GM13977 (cell line): ENCODE results near the gene TGM4.

ENCODE experiments used
- DNase-seq: peaks from one replicate; pipeline ENCODE4 v3.0.0; 2012; ENCODE audit warnings: low spot score
- in situ Hi-C: fragments of 300-500 bp; cut with MboI; formaldehyde crosslinking; loops from one replicate; pipeline ENCODE4 v1.12.0; 2022; ENCODE audit warnings: low sequenced_read_pairs, low pct_unique_long_range_greater_than_20kb, mixed read lengths, inconsistent platforms; ENCODE audit not compliant: unreplicated experiment
- TF ChIP-seq, protein P1 (sequence below): IDR thresholded peaks from 2 replicates; pipeline ENCODE4 v1.5.1; 2012; ENCODE audit warnings: mild to moderate bottlenecking, control low read depth; ENCODE audit not compliant: insufficient read depth; ENCODE audit errors: extremely low read depth, missing control alignments

Gene TGM4

DNA sequence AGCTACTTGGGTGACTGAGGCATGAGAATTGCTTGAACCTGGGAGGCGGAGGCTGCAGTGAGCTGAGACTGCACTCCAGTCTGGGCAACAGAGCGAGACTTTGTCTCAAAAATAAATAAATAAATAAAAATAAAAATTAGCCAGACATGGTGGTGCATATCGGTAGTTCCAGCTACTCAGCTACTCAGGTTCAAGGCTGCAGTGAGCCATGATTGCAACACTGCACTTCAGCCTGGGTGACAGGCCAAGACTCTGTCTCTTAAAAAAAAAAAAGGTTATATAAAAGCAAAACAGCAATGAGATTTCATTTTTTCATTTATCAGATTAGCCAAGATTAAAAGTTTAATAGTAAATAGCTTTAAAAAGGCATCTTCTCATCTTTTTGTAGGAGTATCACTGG, 2.9 kb downstream of the TGM4 start:
- in situ Hi-C loops = no loop called here
- no peak for DNase-seq
- TF ChIP-seq, protein P1, sequence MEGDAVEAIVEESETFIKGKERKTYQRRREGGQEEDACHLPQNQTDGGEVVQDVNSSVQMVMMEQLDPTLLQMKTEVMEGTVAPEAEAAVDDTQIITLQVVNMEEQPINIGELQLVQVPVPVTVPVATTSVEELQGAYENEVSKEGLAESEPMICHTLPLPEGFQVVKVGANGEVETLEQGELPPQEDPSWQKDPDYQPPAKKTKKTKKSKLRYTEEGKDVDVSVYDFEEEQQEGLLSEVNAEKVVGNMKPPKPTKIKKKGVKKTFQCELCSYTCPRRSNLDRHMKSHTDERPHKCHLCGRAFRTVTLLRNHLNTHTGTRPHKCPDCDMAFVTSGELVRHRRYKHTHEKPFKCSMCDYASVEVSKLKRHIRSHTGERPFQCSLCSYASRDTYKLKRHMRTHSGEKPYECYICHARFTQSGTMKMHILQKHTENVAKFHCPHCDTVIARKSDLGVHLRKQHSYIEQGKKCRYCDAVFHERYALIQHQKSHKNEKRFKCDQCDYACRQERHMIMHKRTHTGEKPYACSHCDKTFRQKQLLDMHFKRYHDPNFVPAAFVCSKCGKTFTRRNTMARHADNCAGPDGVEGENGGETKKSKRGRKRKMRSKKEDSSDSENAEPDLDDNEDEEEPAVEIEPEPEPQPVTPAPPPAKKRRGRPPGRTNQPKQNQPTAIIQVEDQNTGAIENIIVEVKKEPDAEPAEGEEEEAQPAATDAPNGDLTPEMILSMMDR = no peak

DNA sequence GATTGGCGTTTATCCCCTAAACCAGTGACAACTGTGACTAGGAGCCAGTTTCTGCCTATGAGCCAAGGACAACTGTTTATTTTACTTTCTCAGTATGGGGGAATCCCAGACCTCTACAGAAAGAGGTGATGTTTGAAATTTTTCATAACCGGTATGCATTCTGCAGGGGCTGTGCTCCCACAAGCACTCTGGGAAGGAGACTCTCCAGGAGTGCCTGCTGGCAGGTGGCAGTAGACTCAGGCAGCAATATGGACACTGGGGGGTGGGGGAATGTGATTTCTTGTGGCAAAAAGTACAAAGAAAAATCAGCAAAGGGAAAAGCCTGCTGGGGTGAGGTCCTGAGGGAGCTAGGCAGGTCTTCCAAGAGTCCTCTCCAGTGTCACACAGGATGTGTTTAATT, 5.9 kb downstream of the TGM4 start:
- TF ChIP-seq, protein P1 = no peak
- no peak for DNase-seq
- in situ Hi-C loops = no loop called here

DNA sequence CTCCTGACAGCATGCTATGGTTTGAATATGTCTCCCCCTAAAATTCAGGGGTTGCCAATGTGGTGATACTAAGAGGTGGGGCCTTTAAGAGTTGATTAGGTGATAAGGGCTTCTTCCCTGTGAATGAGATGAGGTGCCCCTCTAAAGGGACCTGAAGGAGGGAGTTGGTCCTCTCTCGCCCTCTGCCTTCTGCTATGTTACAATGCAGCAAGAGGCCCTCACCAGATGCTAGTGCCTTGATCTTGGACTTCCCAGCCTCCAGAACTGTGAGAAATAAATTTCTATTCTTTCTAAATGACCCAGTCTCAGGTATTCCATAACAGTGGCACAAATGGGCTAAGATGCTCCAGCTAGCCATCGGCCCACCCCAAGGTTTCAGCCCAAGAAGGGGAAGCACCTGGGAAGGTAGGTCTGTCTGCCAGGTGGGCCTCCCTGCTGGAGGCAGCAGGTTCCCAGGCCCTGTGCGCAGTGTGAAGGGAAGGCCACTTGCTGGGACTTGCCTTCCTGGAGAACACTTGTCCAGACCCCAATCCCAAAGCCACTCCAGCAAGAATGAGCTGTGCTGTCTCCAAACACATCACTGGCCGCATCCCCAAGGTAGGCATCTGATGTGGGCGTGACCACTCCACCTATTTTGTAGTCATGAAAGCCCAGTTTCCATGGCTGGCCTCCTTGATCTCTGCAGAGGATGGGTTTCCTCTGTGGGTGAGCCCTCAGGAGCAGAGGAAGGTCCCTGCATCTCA, 9.0 kb downstream of the TGM4 start:
- TF ChIP-seq, protein P1 = peak; percentile 19
- DNase-seq = no peak
- in situ Hi-C loops = no loop called here

DNA sequence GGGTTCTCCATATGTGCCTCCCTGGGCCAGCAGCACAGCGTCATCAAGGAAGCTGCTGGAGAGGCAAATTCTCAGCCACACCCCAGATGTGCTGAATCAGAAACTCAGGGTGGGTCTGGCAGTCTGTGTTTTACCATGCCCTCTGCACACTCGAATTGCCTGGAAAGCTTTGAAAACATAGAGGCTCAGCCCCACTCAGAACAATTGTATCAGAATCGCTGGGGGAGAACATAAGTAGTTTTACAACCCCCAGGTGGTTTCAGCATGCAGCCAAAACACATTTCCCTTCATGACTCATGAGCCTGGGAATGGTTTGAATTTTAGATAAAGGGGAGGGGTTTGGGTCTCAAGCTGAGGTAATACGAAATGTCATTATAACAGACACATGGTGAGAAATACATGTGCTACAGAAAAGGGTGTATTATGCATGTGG, 9.6 kb downstream of the TGM4 start:
- no peak for DNase-seq
- TF ChIP-seq, protein P1 = no peak
- in situ Hi-C loops = no loop called here

DNA sequence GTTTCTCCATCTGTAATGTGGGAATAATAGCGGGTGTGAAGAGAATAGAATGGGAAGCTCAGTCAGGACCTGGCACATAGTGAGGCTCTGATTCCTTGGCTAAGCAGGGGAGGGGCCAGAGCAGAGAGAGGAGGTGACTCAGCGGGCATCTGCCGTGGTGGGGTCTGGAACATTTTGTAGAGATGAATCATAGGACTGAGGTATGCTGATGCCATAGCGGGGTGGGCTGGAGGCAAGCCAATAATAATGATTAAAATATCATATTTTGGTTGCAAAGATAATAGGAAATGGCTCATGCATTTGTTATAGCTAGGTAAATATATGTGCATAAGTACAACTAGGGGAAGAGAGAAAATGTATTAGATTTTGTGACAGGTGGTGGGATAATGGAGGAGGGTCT, 11.2 kb downstream of the TGM4 start:
- DNase-seq = no peak
- in situ Hi-C loops = no loop called here
- TF ChIP-seq, protein P1 = no peak

DNA sequence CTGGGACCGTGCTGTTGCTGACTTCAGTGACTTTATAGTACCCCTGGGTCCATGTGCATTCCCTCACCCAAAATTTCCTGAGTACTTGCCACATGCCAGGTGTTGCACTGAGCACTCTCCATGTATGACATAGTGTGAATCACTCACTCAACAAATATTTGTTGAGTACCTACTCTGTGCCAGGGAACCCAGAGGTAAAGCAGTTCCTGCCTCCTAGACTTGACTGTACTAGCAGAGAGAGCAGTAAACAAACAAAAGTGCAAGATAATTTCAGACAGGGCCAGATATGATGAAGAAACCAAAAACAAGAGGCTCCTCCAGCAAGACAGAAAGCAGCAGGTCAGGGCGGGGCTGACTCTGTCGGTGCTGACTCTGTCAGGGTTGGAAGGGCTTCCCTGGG, 12.2 kb downstream of the TGM4 start:
- TF ChIP-seq, protein P1 = no peak
- in situ Hi-C loops = no loop called here
- no peak for DNase-seq

DNA sequence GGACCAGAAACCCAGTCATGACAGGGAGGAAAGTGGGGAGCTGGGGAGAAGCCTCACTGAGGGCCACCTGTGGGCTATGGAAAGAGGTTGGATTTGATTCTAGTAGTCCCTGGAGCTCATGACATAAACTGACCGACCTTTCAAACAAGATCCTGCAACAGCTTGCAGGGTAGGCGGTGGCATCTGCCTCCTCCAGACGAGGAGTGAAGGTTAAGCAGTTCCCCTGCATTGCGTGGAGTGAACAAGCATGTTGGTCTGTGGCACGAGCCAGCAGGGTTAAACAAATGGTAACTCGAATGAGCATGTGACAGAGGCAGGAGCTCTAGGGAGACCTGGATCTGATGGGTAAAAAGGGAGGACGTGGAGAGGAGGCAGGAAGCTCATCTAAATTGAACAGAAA, 12.7 kb downstream of the TGM4 start:
- TF ChIP-seq, protein P1 = no peak
- in situ Hi-C loops = no loop called here
- no peak for DNase-seq
